ENCODE data around the gene C17orf107.

- no peak for TF ChIP-seq EZH2 (IDR thresholded peaks at IDR 0.05; ENCODE audit: low read length, unreplicated experiment)
- no peak for TF ChIP-seq CTCF (conservative IDR thresholded peaks at IDR 0.05; ENCODE audit: low read depth, low read length)
- TF ChIP-seq EZH2phosphoT487 (IDR thresholded peaks at IDR 0.05; ENCODE audit: borderline replicate concordance, low read length) = no peak
Measured at GRCh38 chr17:4901648-4902344, 2.5 kb downstream of the C17orf107 start.

All from PC-3 (cell line).